T-helper 9 cell (primary cell): ENCODE measurements around the gene CDK2.
"Not testable (repeated sequence)": the region's sequence is repeated elsewhere in the genome, so short reads cannot be mapped to it uniquely, and the experiment has no call there.

Source experiments
- DNase-seq: peaks from one replicate; pipeline ENCODE4 v3.0.0-alpha.2; 2020
- total RNA-seq, 2 donors: gene quantifications; one replicate each; lab custom pipeline; 2026; lab: John Stamatoyannopoulos, UW

CDK2 gene
- 9.9 to 19.4 reads per million in 2 donors for total RNA-seq

- DNase-seq, result peak; percentile 87
These were observed at the start of gene CDK2 for GRCh38 chr12:55966408-55967281. TSS of gene CDK2 (plus strand) at chr12:55966830. CDS start at chr12:55967009, 179 bp downstream.

GRCh38 chr12:55919032-55919431, 47.6 kb upstream of the CDK2 start:
- DNase-seq, result not testable (repeated sequence)

GRCh38 chr12:55922126-55922525, 44.5 kb upstream of the CDK2 start:
- DNase-seq, result no peak

- DNase-seq, result not testable (repeated sequence)
These were observed 43.0 kb upstream of the CDK2 start for GRCh38 chr12:55923648-55924047.

- DNase-seq, result no peak
These were observed 41.3 kb upstream of the CDK2 start for GRCh38 chr12:55925371-55925770.

- DNase-seq, result no peak
These were observed 40.5 kb upstream of the CDK2 start for GRCh38 chr12:55925870-55926737.

GRCh38 chr12:55926738-55927587, 39.7 kb upstream of the CDK2 start:
- peak; percentile 80 for DNase-seq

- DNase-seq, result peak; percentile 42
These were observed 38.8 kb upstream of the CDK2 start, which contains the start of gene PYM1 for GRCh38 chr12:55927588-55928502. TSS of gene PYM1 (minus strand) at chr12:55927894. CDS start at chr12:55927761, 133 bp downstream.

- DNase-seq, result peak; percentile 71
These were observed 37.3 kb upstream of the CDK2 start for GRCh38 chr12:55929306-55929791.

- DNase-seq, result peak; percentile 56
These were observed 35.8 kb upstream of the CDK2 start, which contains the start of gene DGKA for GRCh38 chr12:55930771-55931316. TSS of gene DGKA (plus strand) at chr12:55931162. CDS start at chr12:55936504, 5,342 bp downstream.

- DNase-seq, result no peak
These were observed 35.3 kb upstream of the CDK2 start for GRCh38 chr12:55931317-55931779.

GRCh38 chr12:55931780-55932550, 34.7 kb upstream of the CDK2 start:
- no peak for DNase-seq

GRCh38 chr12:55932551-55932910, 34.1 kb upstream of the CDK2 start:
- peak; percentile 34 for DNase-seq

GRCh38 chr12:55933169-55933798, 33.3 kb upstream of the CDK2 start:
- no peak for DNase-seq

GRCh38 chr12:55933799-55934742, 32.6 kb upstream of the CDK2 start:
- DNase-seq, result no peak

GRCh38 chr12:55934773-55935172, 31.9 kb upstream of the CDK2 start:
- no peak for DNase-seq

- peak; percentile 27 for DNase-seq
These were observed 30.9 kb upstream of the CDK2 start for GRCh38 chr12:55935738-55936151.

GRCh38 chr12:55937981-55938380, 28.6 kb upstream of the CDK2 start:
- DNase-seq, result no peak
